ENCODE results near the gene ABCA6. TPM values are rescaled to one million over a fixed set of nuclear protein-coding genes. Genes with fewer than 3 reads are reported as not detected.
A peak's percentile ranks its signal among the peaks of the same experiment; 100 is the strongest.

Gene ABCA6
- total RNA-seq (ENCODE audit: low replicate concordance) = not detected in 2 replicates

- Histone ChIP-seq H3K9me3 (ENCODE audit: low read depth) (no peaks in the 10 kb centered on the region), H3K79me2 (ENCODE audit: low read depth) (no peaks in the 10 kb centered on the region), H2AFZ (replicated peaks) (peak within 1 kb of the TSS; percentile 31), H3K36me3 (no peaks in the 10 kb centered on the region), H3F3A (ENCODE audit: low read depth) (no peaks in the 10 kb centered on the region), H3K27ac (no peak within 1 kb of the TSS), H3K4me3 (no peak within 1 kb of the TSS), H4K20me1 (ENCODE audit: low read depth) (no peaks in the 10 kb centered on the region), H3K4me2 (no peak within 1 kb of the TSS), H3K4me1 (no peaks in the 10 kb centered on the region), H3K9ac (no peak within 1 kb of the TSS), H3K27me3 (no peaks in the 10 kb centered on the region)
- TF ChIP-seq CTCF (IDR thresholded peaks at IDR 0.05) (no peak), EZH2phosphoT487 (IDR thresholded peaks at IDR 0.05) (no peak), EZH2 (IDR thresholded peaks at IDR 0.05) (no peak)
- Mint-ChIP-seq H3K4me1 (no peaks in the 10 kb centered on the region), H3K27ac (no peak within 1 kb of the TSS), H3K27me3 (ENCODE audit: insufficient read depth, low read depth) (no peaks in the 10 kb centered on the region), H3K9me3 (peaks cover 6% of the 10 kb centered on the region), H3K4me3 (no peak within 1 kb of the TSS), H3K36me3 (no peaks in the 10 kb centered on the region)
- no peak for DNase-seq (ENCODE audit: low spot score)
These were observed at the start of gene ABCA6 for GRCh38 chr17:69141431-69142174. Gene ABCA6 (minus strand): TSS chr17:69141895. CDS start chr17:69140703, 1,192 bp downstream.

- Mint-ChIP-seq H3K27ac (peak overlapping the region; percentile 1), H3K27me3 (ENCODE audit: insufficient read depth, low read depth) (peaks cover 2% of the 10 kb centered on the region), H3K4me1 (peaks cover 25% of the 10 kb centered on the region), H3K9me3 (no peaks in the 10 kb centered on the region), H3K36me3 (no peaks in the 10 kb centered on the region), H3K4me3 (no peak overlapping the region)
- Histone ChIP-seq H3K9ac (no peak overlapping the region), H2AFZ (replicated peaks) (no peak overlapping the region), H4K20me1 (ENCODE audit: low read depth) (no peaks in the 10 kb centered on the region), H3K4me2 (no peak overlapping the region), H3K79me2 (ENCODE audit: low read depth) (no peaks in the 10 kb centered on the region), H3K27me3 (no peaks in the 10 kb centered on the region), H3K27ac (no peak overlapping the region), H3K4me1 (peaks cover 10% of the 10 kb centered on the region), H3F3A (ENCODE audit: low read depth) (no peaks in the 10 kb centered on the region), H3K9me3 (ENCODE audit: low read depth) (no peaks in the 10 kb centered on the region), H3K4me3 (no peak overlapping the region), H3K36me3 (no peaks in the 10 kb centered on the region)
- TF ChIP-seq EZH2phosphoT487 (IDR thresholded peaks at IDR 0.05) (no peak), EZH2 (IDR thresholded peaks at IDR 0.05) (no peak), CTCF (IDR thresholded peaks at IDR 0.05) (no peak)
- DNase-seq (ENCODE audit: low spot score) = no peak
These were observed 47.1 kb upstream of the ABCA6 start for GRCh38 chr17:69188796-69189195.

GRCh38 chr17:69188064-69188463 is 46.4 kb upstream of the ABCA6 start:
- TF ChIP-seq CTCF (IDR thresholded peaks at IDR 0.05) (no peak), EZH2 (IDR thresholded peaks at IDR 0.05) (no peak), EZH2phosphoT487 (IDR thresholded peaks at IDR 0.05) (no peak)
- peaks cover 2% of the 10 kb centered on the region for H3K27me3 Mint-ChIP-seq (ENCODE audit: insufficient read depth, low read depth)
- Histone ChIP-seq H3F3A (ENCODE audit: low read depth) (no peaks in the 10 kb centered on the region), H3K4me2 (no peak overlapping the region), H3K27ac (no peak overlapping the region), H3K9ac (no peak overlapping the region), H3K4me3 (no peak overlapping the region), H3K4me1 (peaks cover 10% of the 10 kb centered on the region), H3K9me3 (ENCODE audit: low read depth) (no peaks in the 10 kb centered on the region), H4K20me1 (ENCODE audit: low read depth) (no peaks in the 10 kb centered on the region), H3K36me3 (no peaks in the 10 kb centered on the region), H2AFZ (replicated peaks) (no peak overlapping the region), H3K79me2 (ENCODE audit: low read depth) (no peaks in the 10 kb centered on the region), H3K27me3 (no peaks in the 10 kb centered on the region)
- no peaks in the 10 kb centered on the region for H3K9me3 Mint-ChIP-seq
- peaks cover 25% of the 10 kb centered on the region for H3K4me1 Mint-ChIP-seq
- no peak overlapping the region for H3K4me3 Mint-ChIP-seq
- no peak overlapping the region for H3K27ac Mint-ChIP-seq
- no peaks in the 10 kb centered on the region for H3K36me3 Mint-ChIP-seq
- no peak for DNase-seq (ENCODE audit: low spot score)

All from neural progenitor cell (in vitro differentiated cells).